ENCODE data around the gene PRKCE. TPM values are rescaled to one million over a fixed set of nuclear protein-coding genes. Genes with fewer than 3 reads are reported as not detected.

PRKCE gene
- total and polyA plus RNA-seq, 2 donors (not counting 3 experiments of a cell fraction or from before 2014, with no cell fraction given), result 27.9 to 33.9 TPM

DNA sequence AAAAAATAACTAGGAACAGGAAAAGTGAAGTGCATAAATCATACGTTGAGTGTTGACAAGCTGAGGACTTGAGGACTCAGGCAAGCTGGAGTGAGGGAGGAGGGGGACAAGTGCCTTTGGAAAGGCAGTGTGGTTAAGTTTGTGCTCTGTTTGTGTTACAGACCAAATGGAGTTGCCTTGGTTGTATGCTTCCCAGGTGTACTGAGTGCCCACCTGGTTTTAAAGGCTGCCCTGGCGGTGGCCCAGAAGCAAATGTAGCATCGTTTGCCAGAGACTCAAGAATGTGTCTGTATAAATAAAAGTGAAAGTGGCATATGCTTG lies 240.9 kb downstream of the PRKCE start:
- ChIA-PET CTCF (no interaction called here), POLR2A (no interaction called here)
- Histone ChIP-seq H3K9me3 (replicated peaks; ENCODE audit: control insufficient read depth, insufficient read depth, low read length) (no peaks in the 10 kb centered on the region), H2AFZ (ENCODE audit: low read depth, low read length) (no peak overlapping the region), H3K9ac (replicated peaks; ENCODE audit: extremely low read depth, insufficient read depth, low read length) (no peak overlapping the region), H3K36me3 (ENCODE audit: control insufficient read depth in 2 of 2, extremely low read depth in 1 of 2, insufficient read depth in 2 of 2, low read length in 2 of 2) (no peaks in the 10 kb centered on the region), H3K4me2 (ENCODE audit: insufficient read depth, low read length) (no peak overlapping the region), H4K20me1 (replicated peaks; ENCODE audit: control insufficient read depth, extremely low read depth, insufficient read depth, low read length) (no peaks in the 10 kb centered on the region), H3K27me3 (ENCODE audit: control insufficient read depth in 2 of 2, insufficient read depth in 2 of 2, low read length in 2 of 2) (no peaks in the 10 kb centered on the region), H3K4me3 (replicated peaks in 1 of 3; ENCODE audit: insufficient read depth in 1 of 3, low read depth in 1 of 3, low read length in 3 of 3) (no peak overlapping the region), H3K4me1 (ENCODE audit: control insufficient read depth, extremely low read depth, insufficient read depth, low read length) (no peaks in the 10 kb centered on the region), H3K79me2 (ENCODE audit: control insufficient read depth, insufficient read depth, low read length) (no peaks in the 10 kb centered on the region), H3K9me1 (replicated peaks; ENCODE audit: control insufficient read depth, extremely low read depth, insufficient read depth, low read length) (no peaks in the 10 kb centered on the region), H3K27ac (ENCODE audit: insufficient read depth, low read depth, low read length) (no peak overlapping the region)
- dilution Hi-C loops (cut with MboI; ENCODE audit: extremely low pct_ligation_motif_present, low sequenced_read_pairs) (no loop called here), intact Hi-C loops (cut with micrococcal nuclease) (no loop called here)
- FAIRE-seq, result no peak
- TF ChIP-seq GATA2 (IDR thresholded peaks at IDR 0.05; ENCODE audit: insufficient read depth, insufficient read length, low read depth, low read length), result no peak
- peak; percentile 8 for DNase-seq (ENCODE audit: low read depth, low spot score)
- BruUV-seq (replicated peaks), result no TSS peak

DNA sequence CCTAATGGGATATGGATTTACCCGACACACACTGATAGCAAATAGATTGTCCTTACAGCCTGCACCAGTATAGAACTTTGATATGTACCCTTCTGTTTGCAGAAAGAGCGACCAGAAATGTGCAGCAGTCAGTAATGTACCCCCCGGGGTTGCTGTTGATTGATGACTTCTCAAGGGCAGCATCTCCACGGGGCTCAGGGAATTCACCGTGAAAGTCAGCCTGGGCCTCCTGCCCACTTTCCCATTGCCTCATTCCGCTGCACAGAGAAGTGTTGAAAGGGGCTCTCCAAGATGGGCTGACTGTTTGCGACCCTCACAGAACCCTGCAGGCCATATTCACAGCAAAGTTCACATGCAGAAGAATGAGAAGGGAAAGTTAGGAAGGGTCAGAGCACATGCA lies 241.3 kb downstream of the PRKCE start:
- intact Hi-C loops (cut with micrococcal nuclease), result no loop called here
- H4K20me1 ChIP-seq (replicated peaks; ENCODE audit: control insufficient read depth, extremely low read depth, insufficient read depth, low read length), result no peaks in the 10 kb centered on the region
- no peaks in the 10 kb centered on the region for H3K4me1 ChIP-seq (ENCODE audit: control insufficient read depth, extremely low read depth, insufficient read depth, low read length)
- H3K27me3 ChIP-seq (ENCODE audit: control insufficient read depth in 2 of 2, insufficient read depth in 2 of 2, low read length in 2 of 2), result no peaks in the 10 kb centered on the region
- H3K4me3 ChIP-seq (replicated peaks in 1 of 3; ENCODE audit: insufficient read depth in 1 of 3, low read depth in 1 of 3, low read length in 3 of 3), result no peak overlapping the region
- H3K9me3 ChIP-seq (replicated peaks; ENCODE audit: control insufficient read depth, insufficient read depth, low read length), result no peaks in the 10 kb centered on the region
- FAIRE-seq (no peak), DNase-seq (ENCODE audit: low read depth, low spot score) (no peak)
- H3K9ac ChIP-seq (replicated peaks; ENCODE audit: extremely low read depth, insufficient read depth, low read length), result no peak overlapping the region
- ChIA-PET POLR2A (no interaction called here), CTCF (no interaction called here)
- H3K79me2 ChIP-seq (ENCODE audit: control insufficient read depth, insufficient read depth, low read length), result no peaks in the 10 kb centered on the region
- H3K4me2 ChIP-seq (ENCODE audit: insufficient read depth, low read length), result no peak overlapping the region
- H3K9me1 ChIP-seq (replicated peaks; ENCODE audit: control insufficient read depth, extremely low read depth, insufficient read depth, low read length), result no peaks in the 10 kb centered on the region
- H2AFZ ChIP-seq (ENCODE audit: low read depth, low read length), result no peak overlapping the region
- dilution Hi-C loops (cut with MboI; ENCODE audit: extremely low pct_ligation_motif_present, low sequenced_read_pairs), result no loop called here
- BruUV-seq (replicated peaks), result no TSS peak
- no peak overlapping the region for H3K27ac ChIP-seq (ENCODE audit: insufficient read depth, low read depth, low read length)
- TF ChIP-seq MYC (IDR thresholded peaks at IDR 0.05; ENCODE audit: low read depth, low read length) (no peak), GATA2 (IDR thresholded peaks at IDR 0.05; ENCODE audit: insufficient read depth, insufficient read length, low read depth, low read length) (no peak), POLR2A (IDR thresholded peaks at IDR 0.05; ENCODE audit: low read depth, low read length) (no peak), FOS (IDR thresholded peaks at IDR 0.05; ENCODE audit: borderline replicate concordance, insufficient read depth, low read length) (no peak), POLR2AphosphoS5 (IDR thresholded peaks at IDR 0.05; ENCODE audit: insufficient read depth, low read depth, low read length) (no peak), JUN (IDR thresholded peaks at IDR 0.05; ENCODE audit: borderline replicate concordance, insufficient read depth, insufficient read length, low read depth) (no peak), EZH2 (IDR thresholded peaks at IDR 0.05; ENCODE audit: borderline replicate concordance, low read depth, low read length, severe bottlenecking) (no peak)
- TF ChIP-seq, protein P1, sequence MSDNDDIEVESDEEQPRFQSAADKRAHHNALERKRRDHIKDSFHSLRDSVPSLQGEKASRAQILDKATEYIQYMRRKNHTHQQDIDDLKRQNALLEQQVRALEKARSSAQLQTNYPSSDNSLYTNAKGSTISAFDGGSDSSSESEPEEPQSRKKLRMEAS (IDR thresholded peaks at IDR 0.05; ENCODE audit: insufficient read depth, insufficient read length), result no peak
- TF ChIP-seq, protein P2, sequence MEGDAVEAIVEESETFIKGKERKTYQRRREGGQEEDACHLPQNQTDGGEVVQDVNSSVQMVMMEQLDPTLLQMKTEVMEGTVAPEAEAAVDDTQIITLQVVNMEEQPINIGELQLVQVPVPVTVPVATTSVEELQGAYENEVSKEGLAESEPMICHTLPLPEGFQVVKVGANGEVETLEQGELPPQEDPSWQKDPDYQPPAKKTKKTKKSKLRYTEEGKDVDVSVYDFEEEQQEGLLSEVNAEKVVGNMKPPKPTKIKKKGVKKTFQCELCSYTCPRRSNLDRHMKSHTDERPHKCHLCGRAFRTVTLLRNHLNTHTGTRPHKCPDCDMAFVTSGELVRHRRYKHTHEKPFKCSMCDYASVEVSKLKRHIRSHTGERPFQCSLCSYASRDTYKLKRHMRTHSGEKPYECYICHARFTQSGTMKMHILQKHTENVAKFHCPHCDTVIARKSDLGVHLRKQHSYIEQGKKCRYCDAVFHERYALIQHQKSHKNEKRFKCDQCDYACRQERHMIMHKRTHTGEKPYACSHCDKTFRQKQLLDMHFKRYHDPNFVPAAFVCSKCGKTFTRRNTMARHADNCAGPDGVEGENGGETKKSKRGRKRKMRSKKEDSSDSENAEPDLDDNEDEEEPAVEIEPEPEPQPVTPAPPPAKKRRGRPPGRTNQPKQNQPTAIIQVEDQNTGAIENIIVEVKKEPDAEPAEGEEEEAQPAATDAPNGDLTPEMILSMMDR (IDR thresholded peaks at IDR 0.05; ENCODE audit: extremely low read depth in 1 of 2, insufficient read depth in 1 of 2, low read depth in 1 of 2, low read length in 2 of 2), result no peak
- no peaks in the 10 kb centered on the region for H3K36me3 ChIP-seq (ENCODE audit: control insufficient read depth in 2 of 2, extremely low read depth in 1 of 2, insufficient read depth in 2 of 2, low read length in 2 of 2)
